ENCODE data around the gene DNAH10. TPM values are rescaled to one million over a fixed set of nuclear protein-coding genes. Genes with fewer than 3 reads are reported as not detected.
"Not testable (repeated sequence)": the region's sequence is repeated elsewhere in the genome, so short reads cannot be mapped to it uniquely, and the experiment has no call there.

DNAH10 gene
- total RNA-seq, 2 experiments from 2014 or later, result 0.11 to 0.19 TPM

DNA sequence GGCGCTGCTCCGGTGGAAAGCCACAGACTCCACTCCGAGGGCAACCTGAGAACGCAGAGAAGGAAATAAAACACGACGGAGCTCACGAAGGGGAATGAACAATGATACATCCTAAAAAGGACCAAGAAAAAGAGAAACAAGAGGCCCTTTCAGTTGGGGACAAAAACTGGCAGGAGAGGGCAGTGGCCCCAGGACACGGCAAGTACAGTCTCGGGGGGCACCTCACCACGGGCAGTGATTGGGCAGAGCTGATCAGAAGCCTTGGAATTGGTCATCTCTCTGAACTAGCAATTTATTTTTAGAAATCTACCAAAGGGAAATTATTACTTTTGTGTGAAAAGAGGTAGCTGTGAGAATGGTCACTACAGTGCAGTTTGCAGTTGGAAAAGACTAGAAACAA, 182.6 kb downstream of the DNAH10 start:
- H3K4me2 ChIP-seq (ENCODE audit: low read length), result no peak overlapping the region
- ChIA-PET CTCF (ENCODE audit: unreplicated experiment) (no interaction called here), POLR2A (interaction anchor here (0.6 kb wide), 1 partner anchor 57 kb away, joined by 3 read pairs; no protein-coding TSS in a partner anchor)
- H3K4me1 ChIP-seq (ENCODE audit: insufficient read depth, low read length, poor library complexity, severe bottlenecking), result no peaks in the 10 kb centered on the region
- no peaks in the 10 kb centered on the region for H3K36me3 ChIP-seq (ENCODE audit: insufficient read depth, low read length)
- H3K4me3 ChIP-seq (ENCODE audit: low read depth, low read length, poor library complexity, severe bottlenecking), result no peak overlapping the region
- H4K20me1 ChIP-seq (ENCODE audit: insufficient read depth, low read length), result no peaks in the 10 kb centered on the region
- TF ChIP-seq CTCF (conservative IDR thresholded peaks at IDR 0.05; ENCODE audit: low read length), result no peak
- no peak for TF ChIP-seq EZH2phosphoT487 (IDR thresholded peaks at IDR 0.05; ENCODE audit: borderline replicate concordance, low read depth, low read length)
- H3K9me3 ChIP-seq (ENCODE audit: low read length), result no peaks in the 10 kb centered on the region
- intact Hi-C loops (cut with micrococcal nuclease; ENCODE audit: unreplicated experiment), result no loop called here
- no TSS peak for BruUV-seq (replicated peaks)
- H2AFZ ChIP-seq (ENCODE audit: low read length), result no peak overlapping the region
- DNase-seq (ENCODE audit: low spot score), result no peak
- H3K79me2 ChIP-seq (ENCODE audit: insufficient read depth, low read depth, low read length), result no peaks in the 10 kb centered on the region
- no peak overlapping the region for H3K27ac ChIP-seq (ENCODE audit: low read depth, low read length, poor library complexity, severe bottlenecking)
- H3K9me2 ChIP-seq (ENCODE audit: insufficient read depth, low read length), result no peaks in the 10 kb centered on the region

DNA sequence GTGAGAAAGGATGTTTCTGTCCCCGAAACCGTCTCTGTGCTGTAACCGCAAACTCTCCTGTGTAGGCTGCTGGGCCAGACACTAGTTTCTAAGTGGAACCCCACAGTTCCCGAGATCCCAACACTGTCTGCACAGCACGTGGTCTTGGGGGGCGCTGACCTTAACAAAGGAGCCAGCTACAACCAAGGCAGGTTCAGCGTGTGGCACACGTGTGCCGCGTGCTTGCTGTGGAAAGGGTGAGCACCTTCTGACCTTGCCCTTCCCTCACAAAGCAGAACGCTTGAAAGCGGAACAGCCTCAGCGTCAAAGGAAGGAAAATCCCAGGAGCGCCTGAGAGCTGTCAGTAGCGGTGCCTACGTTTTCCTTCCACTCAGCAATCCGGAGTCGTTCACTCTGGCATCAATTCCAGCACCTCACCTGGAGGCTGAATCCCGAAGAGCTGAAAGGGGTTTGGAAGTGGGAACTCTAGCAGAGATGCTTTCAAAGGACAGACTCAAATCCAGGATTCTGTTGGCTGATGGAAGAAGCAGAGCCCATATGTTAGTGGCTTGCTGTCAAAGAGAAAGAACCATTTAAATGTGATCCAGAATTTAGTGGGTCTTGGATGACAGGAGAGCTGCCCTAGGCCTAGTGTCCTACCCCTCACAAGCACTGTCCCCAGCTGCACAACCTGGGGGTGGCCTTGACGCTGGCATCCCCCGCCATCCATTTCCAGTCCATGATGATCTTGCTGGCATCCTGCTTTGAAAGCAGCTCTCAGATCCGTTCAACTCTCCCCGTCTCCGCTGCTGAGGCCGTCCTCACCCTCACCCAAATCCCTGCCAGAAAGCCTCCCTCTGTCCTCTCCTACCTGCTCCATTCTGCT, 183.4 kb downstream of the DNAH10 start:
- Histone ChIP-seq H2AFZ (ENCODE audit: low read length) (no peak overlapping the region), H3K4me2 (ENCODE audit: low read length) (no peak overlapping the region), H3K79me2 (ENCODE audit: insufficient read depth, low read depth, low read length) (no peaks in the 10 kb centered on the region), H4K20me1 (ENCODE audit: insufficient read depth, low read length) (no peaks in the 10 kb centered on the region), H3K4me3 (ENCODE audit: low read depth, low read length, poor library complexity, severe bottlenecking) (no peak overlapping the region), H3K27ac (ENCODE audit: low read depth, low read length, poor library complexity, severe bottlenecking) (no peak overlapping the region), H3K9me3 (ENCODE audit: low read length) (no peaks in the 10 kb centered on the region), H3K9me2 (ENCODE audit: insufficient read depth, low read length) (no peaks in the 10 kb centered on the region), H3K36me3 (ENCODE audit: insufficient read depth, low read length) (no peaks in the 10 kb centered on the region), H3K4me1 (ENCODE audit: insufficient read depth, low read length, poor library complexity, severe bottlenecking) (no peaks in the 10 kb centered on the region)
- ChIA-PET POLR2A (no interaction called here), CTCF (ENCODE audit: unreplicated experiment) (no interaction called here)
- no peak for DNase-seq (ENCODE audit: low spot score)
- no peak for TF ChIP-seq CTCF (conservative IDR thresholded peaks at IDR 0.05; ENCODE audit: low read length)
- TF ChIP-seq EZH2phosphoT487 (IDR thresholded peaks at IDR 0.05; ENCODE audit: borderline replicate concordance, low read depth, low read length), result no peak
- intact Hi-C loops (cut with micrococcal nuclease; ENCODE audit: unreplicated experiment), result no loop called here
- no TSS peak for BruUV-seq (replicated peaks)

GRCh38 chr12:123946152-123946515, 184.0 kb downstream of the DNAH10 start:
- no peak for TF ChIP-seq EZH2phosphoT487 (IDR thresholded peaks at IDR 0.05; ENCODE audit: borderline replicate concordance, low read depth, low read length)
- H3K27ac ChIP-seq (ENCODE audit: low read depth, low read length, poor library complexity, severe bottlenecking), result no peak overlapping the region
- no peaks in the 10 kb centered on the region for H3K36me3 ChIP-seq (ENCODE audit: insufficient read depth, low read length)
- H3K4me3 ChIP-seq (ENCODE audit: low read depth, low read length, poor library complexity, severe bottlenecking), result no peak overlapping the region
- H3K9me3 ChIP-seq (ENCODE audit: low read length), result no peaks in the 10 kb centered on the region
- H3K4me2 ChIP-seq (ENCODE audit: low read length), result no peak overlapping the region
- no peak for DNase-seq (ENCODE audit: low spot score)
- no peaks in the 10 kb centered on the region for H3K9me2 ChIP-seq (ENCODE audit: insufficient read depth, low read length)
- BruUV-seq (replicated peaks), result no TSS peak
- H3K79me2 ChIP-seq (ENCODE audit: insufficient read depth, low read depth, low read length), result no peaks in the 10 kb centered on the region
- no peaks in the 10 kb centered on the region for H4K20me1 ChIP-seq (ENCODE audit: insufficient read depth, low read length)
- H2AFZ ChIP-seq (ENCODE audit: low read length), result no peak overlapping the region
- ChIA-PET CTCF (ENCODE audit: unreplicated experiment) (no interaction called here), POLR2A (no interaction called here)
- intact Hi-C loops (cut with micrococcal nuclease; ENCODE audit: unreplicated experiment), result no loop called here
- no peaks in the 10 kb centered on the region for H3K4me1 ChIP-seq (ENCODE audit: insufficient read depth, low read length, poor library complexity, severe bottlenecking)

- H3K9me3 ChIP-seq (ENCODE audit: low read length); DNase-seq (ENCODE audit: low spot score); POLR2A ChIA-PET; H2AFZ ChIP-seq (ENCODE audit: low read length); H3K4me2 ChIP-seq (ENCODE audit: low read length); intact Hi-C loops (cut with micrococcal nuclease; ENCODE audit: unreplicated experiment); H3K79me2 ChIP-seq (ENCODE audit: insufficient read depth, low read depth, low read length); H3K4me3 ChIP-seq (ENCODE audit: low read depth, low read length, poor library complexity, severe bottlenecking); H4K20me1 ChIP-seq (ENCODE audit: insufficient read depth, low read length); CTCF ChIA-PET (ENCODE audit: unreplicated experiment); H3K9me2 ChIP-seq (ENCODE audit: insufficient read depth, low read length); BruUV-seq (replicated peaks); H3K36me3 ChIP-seq (ENCODE audit: insufficient read depth, low read length); H3K4me1 ChIP-seq (ENCODE audit: insufficient read depth, low read length, poor library complexity, severe bottlenecking); H3K27ac ChIP-seq (ENCODE audit: low read depth, low read length, poor library complexity, severe bottlenecking): not testable (repeated sequence)
Measured at GRCh38 chr12:123946516-123947505, 184.7 kb downstream of the DNAH10 start.
